GM21423 (cell line): ENCODE data around the gene DICER1.

Source experiments
- ATAC-seq: cut with Tn5 transposase; IDR thresholded peaks from one replicate; pipeline ENCODE4 v1.9.1; 2021; ENCODE audit warnings: mild to moderate bottlenecking, moderate library complexity; ENCODE audit not compliant: unreplicated experiment

DICER1 gene

GRCh38 chr14:95063391-95063790, 93.9 kb downstream of the DICER1 start:
- no peak for ATAC-seq

- no peak for ATAC-seq
Measured at GRCh38 chr14:95062946-95063345, 94.4 kb downstream of the DICER1 start.

DNA sequence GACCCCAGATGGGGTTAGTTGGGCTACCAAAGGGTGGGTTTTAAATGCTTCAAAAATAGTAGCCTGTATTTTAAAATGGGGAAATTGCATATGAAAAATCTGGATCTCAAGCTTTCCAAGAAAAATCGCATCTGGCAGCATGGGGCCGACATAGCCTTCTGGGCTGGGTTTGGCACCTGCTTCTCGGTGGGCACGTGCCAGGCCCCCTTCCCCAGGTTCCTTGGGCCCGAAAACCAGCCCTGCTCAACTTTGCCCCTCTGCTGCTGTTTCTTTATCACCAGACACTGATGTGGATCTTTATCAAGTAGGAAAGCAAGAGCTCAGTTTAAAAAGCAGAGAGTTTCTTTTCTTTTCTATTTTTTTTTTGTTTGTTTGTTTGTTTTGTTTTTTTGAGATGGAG, 95.1 kb downstream of the DICER1 start:
- no peak for ATAC-seq

DNA sequence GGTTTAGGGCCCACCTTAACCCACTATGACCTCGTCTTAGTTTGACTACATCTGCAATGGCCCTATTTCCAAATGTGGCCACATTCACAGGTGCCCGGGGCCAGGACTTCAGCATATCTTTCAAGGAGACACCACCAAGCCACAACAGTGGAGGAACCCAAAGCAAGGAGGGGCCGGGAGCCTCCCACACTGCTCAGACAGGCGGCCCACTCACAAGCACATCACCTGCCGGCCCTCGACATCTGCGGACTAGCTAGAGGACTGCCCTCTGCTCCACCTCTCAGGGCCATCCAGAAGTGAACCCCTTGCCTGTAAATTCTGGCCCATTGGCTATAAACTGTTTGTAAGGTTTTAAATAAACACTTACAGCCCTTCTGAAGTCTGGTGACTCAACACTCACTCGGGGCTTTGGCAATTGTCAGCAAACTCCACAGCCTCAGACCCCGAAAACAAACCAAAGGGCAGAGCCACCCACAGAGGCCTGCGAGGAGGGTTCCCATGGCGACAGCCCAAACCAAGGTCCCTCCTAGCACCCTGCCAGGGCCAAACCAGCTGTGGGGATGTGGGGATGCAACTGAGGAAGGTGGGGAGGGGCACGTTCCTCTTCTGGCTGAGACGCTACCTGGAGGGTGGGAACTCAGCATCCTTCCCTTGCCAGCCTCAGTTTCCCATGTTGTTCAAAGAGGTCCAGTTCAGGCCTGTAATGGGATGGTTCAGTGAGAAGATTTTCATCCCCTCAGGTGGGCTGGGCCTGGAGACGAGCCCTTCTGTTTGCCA, 95.8 kb downstream of the DICER1 start:
- ATAC-seq = no peak

DNA sequence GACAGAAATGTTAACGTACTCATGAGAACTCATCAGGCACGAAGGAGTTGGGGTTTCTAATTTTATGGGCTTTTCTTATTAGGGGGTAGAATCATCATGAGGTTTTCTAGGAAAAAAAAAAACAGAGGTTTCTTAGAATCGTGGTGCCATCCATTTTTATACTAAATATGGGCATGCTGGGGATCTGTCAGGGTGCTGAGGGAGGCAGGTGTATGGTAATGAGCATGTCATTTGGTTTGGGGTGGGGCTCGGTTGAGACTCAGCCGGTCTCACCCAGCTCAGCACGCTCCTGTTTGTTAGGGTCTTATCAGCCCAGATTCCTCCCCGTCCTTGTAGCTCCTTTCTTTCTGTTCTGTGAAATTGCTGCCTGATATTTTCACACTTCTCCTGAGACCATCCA, 98.2 kb downstream of the DICER1 start:
- ATAC-seq = no peak

GRCh38 chr14:95058491-95058890, 98.8 kb downstream of the DICER1 start:
- ATAC-seq = no peak

GRCh38 chr14:95057851-95058250, 99.5 kb downstream of the DICER1 start:
- no peak for ATAC-seq

GRCh38 chr14:95057147-95057546, 100.2 kb downstream of the DICER1 start:
- no peak for ATAC-seq

DNA sequence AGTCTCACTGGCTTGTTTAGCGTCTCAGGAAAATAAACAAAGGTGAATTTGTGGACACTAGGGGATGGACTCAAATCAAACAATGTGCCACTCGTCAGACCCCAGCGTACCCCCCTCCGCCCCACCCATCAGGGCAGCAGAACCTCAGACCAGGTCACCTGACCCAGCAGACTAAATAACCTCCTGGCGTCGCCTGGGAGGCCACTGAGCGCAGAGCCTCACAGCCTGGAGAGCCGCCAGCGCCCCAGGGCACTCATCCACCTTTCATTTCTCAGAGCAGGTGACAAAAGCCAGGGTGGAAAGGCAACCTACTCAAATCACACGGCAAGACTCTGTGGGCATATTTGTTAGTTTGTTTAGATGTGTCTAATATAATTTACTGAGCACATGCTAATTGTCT, 100.9 kb downstream of the DICER1 start:
- no peak for ATAC-seq

DNA sequence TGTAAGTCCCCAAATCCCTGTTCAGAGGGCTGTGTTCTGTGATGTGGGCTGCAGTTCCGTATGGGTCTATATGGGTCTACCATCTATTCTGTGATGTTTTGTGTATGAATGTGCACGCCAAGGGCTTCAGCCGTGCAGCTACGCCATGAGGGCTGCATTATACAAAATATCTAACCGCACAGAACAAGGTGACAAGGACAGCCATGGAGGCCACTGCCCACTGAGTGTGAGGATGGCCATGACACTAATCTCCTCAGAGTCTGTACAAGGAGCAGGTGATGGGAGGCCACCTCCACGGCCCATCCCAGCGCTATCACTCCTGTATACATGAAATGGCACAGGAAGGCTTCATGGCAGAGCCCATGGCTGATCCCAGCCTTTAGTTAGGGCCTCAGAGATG, 102.0 kb downstream of the DICER1 start:
- no peak for ATAC-seq

DNA sequence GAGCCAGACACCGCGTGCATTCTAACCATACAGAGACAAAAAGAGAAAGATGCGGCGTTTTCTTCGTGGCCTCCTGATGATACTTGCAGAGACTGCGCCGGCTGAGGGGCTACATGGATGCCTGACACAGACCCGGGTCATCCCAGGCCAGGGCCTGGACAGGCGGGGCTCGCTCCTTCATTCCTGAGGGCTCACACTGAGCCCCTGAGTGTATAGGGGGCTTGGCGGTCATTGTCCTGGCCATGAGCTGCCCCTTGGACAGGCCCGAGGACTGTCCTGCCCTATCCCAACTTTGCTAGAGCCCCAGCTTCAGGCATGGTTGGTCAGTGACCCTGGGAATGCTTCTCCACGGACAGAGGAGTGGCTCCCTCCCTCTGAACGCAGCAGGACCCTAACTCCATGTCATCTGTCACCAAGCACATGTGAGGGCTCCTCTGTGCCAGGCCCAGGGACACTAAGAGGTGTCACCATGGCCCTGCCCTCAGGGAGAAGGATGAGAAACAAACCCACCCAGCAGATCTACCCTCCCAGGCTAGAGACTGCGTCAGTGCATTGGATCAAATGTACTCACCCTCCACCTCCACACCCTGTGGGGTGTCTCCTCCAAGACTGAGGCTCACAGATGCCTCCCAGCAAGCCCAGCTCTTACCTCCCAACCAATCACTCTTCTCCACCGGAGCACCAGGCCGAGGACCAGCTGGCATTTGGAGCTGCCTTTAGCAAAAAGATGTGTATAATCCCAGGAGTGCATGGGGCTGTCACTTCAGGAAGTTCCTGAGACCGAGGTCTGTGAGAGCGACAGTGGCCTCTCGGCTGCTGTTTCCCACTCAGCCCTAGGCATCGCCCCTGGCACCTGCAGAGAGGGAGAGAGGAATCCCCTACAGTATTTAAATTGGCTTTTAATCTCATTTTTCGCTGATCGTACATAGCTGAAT, 102.7 kb downstream of the DICER1 start:
- ATAC-seq = no peak

- no peak for ATAC-seq
Measured at GRCh38 chr14:95052016-95052585, 105.2 kb downstream of the DICER1 start.

GRCh38 chr14:95049952-95050351, 107.4 kb downstream of the DICER1 start:
- no peak for ATAC-seq

- no peak for ATAC-seq
Measured at GRCh38 chr14:95048771-95049312, 108.5 kb downstream of the DICER1 start.

DNA sequence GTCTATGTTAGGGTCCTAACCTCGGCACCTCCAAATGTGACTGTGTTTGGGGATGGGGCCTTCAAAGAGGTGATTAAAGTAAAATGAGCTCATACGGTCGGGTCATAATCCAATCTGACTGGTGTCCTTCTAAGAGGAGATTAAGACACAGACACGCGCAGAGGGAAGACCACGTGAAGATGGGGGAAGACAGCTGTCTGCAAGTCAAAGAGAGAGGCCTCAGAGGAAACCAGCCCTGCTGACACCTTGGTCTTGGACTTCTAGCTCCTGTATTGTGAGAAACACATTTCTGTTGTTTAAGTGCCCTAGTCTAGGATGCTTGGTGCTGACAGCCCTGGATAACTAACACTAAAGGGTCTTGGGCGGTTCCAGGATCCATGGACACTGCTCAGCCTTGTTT, 109.6 kb downstream of the DICER1 start:
- ATAC-seq = no peak

DNA sequence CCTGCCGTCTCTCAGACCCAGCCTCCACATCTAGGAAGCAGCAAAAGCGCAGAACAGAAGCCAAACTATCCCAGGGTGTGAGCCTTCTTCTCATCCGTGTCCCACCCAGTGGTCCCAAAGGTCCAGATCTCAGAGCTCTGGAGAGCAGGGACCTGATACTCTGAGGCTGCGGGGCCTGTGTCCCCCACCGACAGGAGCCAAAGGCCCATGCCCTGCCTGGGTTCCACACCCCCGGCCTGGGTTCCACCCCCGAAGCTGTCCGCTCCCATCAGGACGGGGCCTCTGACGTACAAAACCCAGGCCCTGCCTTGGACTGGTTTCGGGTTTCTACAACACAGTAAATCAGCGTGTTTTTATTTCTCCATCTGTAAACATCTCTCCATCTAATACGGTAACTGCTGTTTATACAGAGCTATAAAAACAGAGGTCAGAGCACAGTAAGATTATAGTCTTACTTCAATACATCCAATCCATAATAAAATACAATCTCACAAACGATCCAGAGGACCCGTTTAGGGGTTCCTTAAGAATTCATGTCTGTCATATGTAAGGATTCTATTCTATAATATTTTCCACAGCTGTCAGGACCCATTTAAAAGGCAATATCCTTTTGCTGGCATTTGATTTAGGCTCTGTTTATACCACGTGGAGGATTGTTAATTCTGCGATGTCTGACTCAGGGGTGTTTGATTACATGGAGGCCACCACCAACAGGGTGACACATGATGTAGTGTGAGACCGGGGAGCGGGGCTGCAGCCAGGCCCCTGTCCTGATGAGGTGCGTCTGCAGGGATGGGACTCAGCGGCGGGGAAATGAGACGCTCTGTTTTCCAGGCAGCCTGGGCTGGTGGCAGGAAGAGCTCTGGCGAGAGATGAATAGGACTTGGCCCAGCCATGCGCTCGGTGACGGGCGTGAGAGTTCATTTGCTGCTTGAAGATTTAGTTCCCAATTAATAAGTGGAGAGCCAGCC, 110.3 kb downstream of the DICER1 start:
- ATAC-seq = no peak

GRCh38 chr14:95045836-95046430, 111.4 kb downstream of the DICER1 start:
- no peak for ATAC-seq

DNA sequence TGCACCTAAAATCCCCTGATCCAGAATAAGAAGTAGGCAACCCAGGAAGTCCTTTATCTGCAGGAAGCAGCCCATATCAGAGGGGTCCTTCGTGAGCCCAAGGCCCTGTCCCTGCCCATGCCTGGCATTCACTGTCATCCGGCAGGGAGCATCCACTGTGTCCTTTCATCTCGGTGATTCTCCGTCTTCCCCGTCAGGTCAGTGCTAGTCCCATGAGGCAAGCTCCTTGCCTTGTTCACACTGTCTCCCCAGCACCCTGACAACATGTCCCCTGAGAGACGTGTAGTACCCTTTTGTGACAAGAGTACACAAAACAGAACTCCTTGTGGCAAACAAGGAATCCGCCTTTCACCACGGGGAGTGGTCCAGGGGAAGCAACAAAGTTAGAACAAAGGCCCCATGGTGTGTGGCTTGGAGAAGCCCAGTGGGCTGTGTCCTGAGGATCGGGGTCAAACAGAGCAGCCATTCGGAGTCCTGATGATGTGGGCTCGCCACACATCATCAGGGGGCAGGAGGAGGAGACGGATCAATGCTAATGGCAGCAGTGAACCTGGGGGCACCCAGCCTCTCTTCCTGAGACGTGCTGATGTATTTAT, 112.1 kb downstream of the DICER1 start:
- no peak for ATAC-seq

DNA sequence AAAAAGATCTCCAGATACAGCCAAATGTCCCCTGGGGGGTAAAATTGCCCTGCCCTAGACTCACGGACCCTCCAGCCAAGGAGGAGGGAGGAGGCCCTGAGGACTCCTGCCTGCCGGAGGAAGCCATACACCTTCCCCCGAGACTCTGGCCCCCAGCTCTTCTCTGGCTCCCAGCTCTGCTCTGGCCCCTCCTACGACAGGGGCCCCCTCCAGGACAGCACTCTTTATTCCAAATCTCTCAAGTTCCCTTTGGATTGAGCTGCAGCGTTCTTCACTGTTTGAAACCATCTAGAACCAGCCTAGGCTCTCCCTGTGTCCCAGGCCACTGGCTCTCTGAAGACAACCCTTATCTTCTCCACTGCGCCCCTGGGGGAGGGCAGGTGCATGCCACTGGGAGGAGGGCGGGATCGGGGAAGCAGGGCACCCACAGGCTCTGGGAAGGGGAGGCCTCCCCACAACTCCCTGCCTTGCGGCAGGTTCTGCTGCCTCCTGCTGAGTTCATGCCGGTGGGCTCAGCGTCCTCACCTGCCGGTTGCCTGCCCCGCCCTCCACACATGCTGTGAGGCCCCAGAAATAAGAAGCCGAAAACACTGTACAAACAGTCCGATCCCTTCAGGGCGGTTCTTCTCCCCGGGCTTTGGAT, 112.7 kb downstream of the DICER1 start:
- no peak for ATAC-seq
